ENCODE data around the gene CNOT6.

The CNOT6 gene

GRCh38 chr5:180486636-180487149, 7.5 kb upstream of the CNOT6 start:
- H3K9ac ChIP-seq (ENCODE audit: low read length), result no peak overlapping the region
- no peak overlapping the region for H3K56ac ChIP-seq (ENCODE audit: low read length)
- no peaks in the 10 kb centered on the region for H3K79me2 ChIP-seq (ENCODE audit: control insufficient read depth, insufficient read depth, low read length)
- no peaks in the 10 kb centered on the region for H3K27me3 ChIP-seq (ENCODE audit: insufficient read depth, low read length, poor library complexity)
- no peak overlapping the region for H3K27ac ChIP-seq (ENCODE audit: low read depth, low read length)
- no peak overlapping the region for H3K18ac ChIP-seq (ENCODE audit: low read length)
- no peak overlapping the region for H2AK5ac ChIP-seq (ENCODE audit: low read length)
- no peak overlapping the region for H2BK5ac ChIP-seq (ENCODE audit: low read length)
- no peak overlapping the region for H4K5ac ChIP-seq (ENCODE audit: low read length)
- H2BK15ac ChIP-seq (replicated peaks; ENCODE audit: low read depth), result no peak overlapping the region
- WGBS (ENCODE audit: extremely low coverage, insufficient coverage, low lambda C conversion rate), result no CpG with 5 or more reads among the region's 9 CpGs
- no peak overlapping the region for H3K4ac ChIP-seq (ENCODE audit: low read depth, low read length)
- H4K8ac ChIP-seq (ENCODE audit: low read depth, low read length), result no peak overlapping the region
- no peaks in the 10 kb centered on the region for H3K4me1 ChIP-seq (ENCODE audit: control insufficient read depth, low read depth, low read length)
- no peak overlapping the region for H3K4me2 ChIP-seq (ENCODE audit: low read length)
- DNase-seq, result no peak
- no peak overlapping the region for H2BK120ac ChIP-seq (ENCODE audit: low read depth, low read length)
- H3K23ac ChIP-seq (ENCODE audit: low read length), result no peak overlapping the region
- no peak overlapping the region for H3K4me3 ChIP-seq (ENCODE audit: low read length)
- no peaks in the 10 kb centered on the region for H3K36me3 ChIP-seq (ENCODE audit: control insufficient read depth, insufficient read depth, low read length)
- H3K79me1 ChIP-seq (ENCODE audit: low read length), result no peaks in the 10 kb centered on the region

GRCh38 chr5:180487556-180487955, 6.6 kb upstream of the CNOT6 start:
- H3K56ac ChIP-seq (ENCODE audit: low read length), result no peak overlapping the region
- no peak overlapping the region for H4K5ac ChIP-seq (ENCODE audit: low read length)
- no peak overlapping the region for H3K9ac ChIP-seq (ENCODE audit: low read length)
- no peak overlapping the region for H2BK15ac ChIP-seq (replicated peaks; ENCODE audit: low read depth)
- no peak overlapping the region for H3K4ac ChIP-seq (ENCODE audit: low read depth, low read length)
- H3K4me2 ChIP-seq (ENCODE audit: low read length), result no peak overlapping the region
- no peak overlapping the region for H2BK5ac ChIP-seq (ENCODE audit: low read length)
- H3K27ac ChIP-seq (ENCODE audit: low read depth, low read length), result no peak overlapping the region
- no peaks in the 10 kb centered on the region for H3K79me1 ChIP-seq (ENCODE audit: low read length)
- WGBS (ENCODE audit: extremely low coverage, insufficient coverage, low lambda C conversion rate), result no CpG with 5 or more reads among the region's 5 CpGs
- H3K27me3 ChIP-seq (ENCODE audit: insufficient read depth, low read length, poor library complexity), result no peaks in the 10 kb centered on the region
- H2AK5ac ChIP-seq (ENCODE audit: low read length), result no peak overlapping the region
- H3K4me1 ChIP-seq (ENCODE audit: control insufficient read depth, low read depth, low read length), result no peaks in the 10 kb centered on the region
- DNase-seq, result no peak
- H4K8ac ChIP-seq (ENCODE audit: low read depth, low read length), result no peak overlapping the region
- H2BK120ac ChIP-seq (ENCODE audit: low read depth, low read length), result no peak overlapping the region
- H3K36me3 ChIP-seq (ENCODE audit: control insufficient read depth, insufficient read depth, low read length), result no peaks in the 10 kb centered on the region
- no peak overlapping the region for H3K23ac ChIP-seq (ENCODE audit: low read length)
- no peak overlapping the region for H3K4me3 ChIP-seq (ENCODE audit: low read length)
- H3K18ac ChIP-seq (ENCODE audit: low read length), result no peak overlapping the region
- H3K79me2 ChIP-seq (ENCODE audit: control insufficient read depth, insufficient read depth, low read length), result no peaks in the 10 kb centered on the region

GRCh38 chr5:180491496-180491895, 2.7 kb upstream of the CNOT6 start:
- no peak overlapping the region for H2BK5ac ChIP-seq (ENCODE audit: low read length)
- H3K4me2 ChIP-seq (ENCODE audit: low read length), result no peak overlapping the region
- no CpG with 5 or more reads among the region's 7 CpGs for WGBS (ENCODE audit: extremely low coverage, insufficient coverage, low lambda C conversion rate)
- no peak overlapping the region for H3K4me3 ChIP-seq (ENCODE audit: low read length)
- H4K8ac ChIP-seq (ENCODE audit: low read depth, low read length), result no peak overlapping the region
- peaks cover 2% of the 10 kb centered on the region for H3K4me1 ChIP-seq (ENCODE audit: control insufficient read depth, low read depth, low read length)
- no peak overlapping the region for H2BK15ac ChIP-seq (replicated peaks; ENCODE audit: low read depth)
- no peak overlapping the region for H2BK120ac ChIP-seq (ENCODE audit: low read depth, low read length)
- peak; percentile 81 for DNase-seq
- H3K23ac ChIP-seq (ENCODE audit: low read length), result no peak overlapping the region
- H4K5ac ChIP-seq (ENCODE audit: low read length), result no peak overlapping the region
- H3K27me3 ChIP-seq (ENCODE audit: insufficient read depth, low read length, poor library complexity), result no peaks in the 10 kb centered on the region
- H3K79me2 ChIP-seq (ENCODE audit: control insufficient read depth, insufficient read depth, low read length), result peaks cover 21% of the 10 kb centered on the region
- H3K36me3 ChIP-seq (ENCODE audit: control insufficient read depth, insufficient read depth, low read length), result peaks cover 2% of the 10 kb centered on the region
- H2AK5ac ChIP-seq (ENCODE audit: low read length), result no peak overlapping the region
- no peak overlapping the region for H3K4ac ChIP-seq (ENCODE audit: low read depth, low read length)
- peaks cover 2% of the 10 kb centered on the region for H3K79me1 ChIP-seq (ENCODE audit: low read length)
- no peak overlapping the region for H3K9ac ChIP-seq (ENCODE audit: low read length)
- no peak overlapping the region for H3K27ac ChIP-seq (ENCODE audit: low read depth, low read length)
- H3K56ac ChIP-seq (ENCODE audit: low read length), result peak overlapping the region; percentile 2
- no peak overlapping the region for H3K18ac ChIP-seq (ENCODE audit: low read length)

- Histone ChIP-seq H3K36me3 (ENCODE audit: control insufficient read depth, insufficient read depth, low read length) (peaks cover 2% of the 10 kb centered on the region), H3K27ac (ENCODE audit: low read depth, low read length) (no peak overlapping the region), H3K4me3 (ENCODE audit: low read length) (no peak overlapping the region), H3K23ac (ENCODE audit: low read length) (no peak overlapping the region), H3K4ac (ENCODE audit: low read depth, low read length) (no peak overlapping the region), H3K18ac (ENCODE audit: low read length) (no peak overlapping the region), H3K4me1 (ENCODE audit: control insufficient read depth, low read depth, low read length) (peaks cover 2% of the 10 kb centered on the region), H2BK15ac (replicated peaks; ENCODE audit: low read depth) (no peak overlapping the region), H4K5ac (ENCODE audit: low read length) (no peak overlapping the region), H3K79me2 (ENCODE audit: control insufficient read depth, insufficient read depth, low read length) (peaks cover 30% of the 10 kb centered on the region), H3K27me3 (ENCODE audit: insufficient read depth, low read length, poor library complexity) (no peaks in the 10 kb centered on the region), H4K8ac (ENCODE audit: low read depth, low read length) (no peak overlapping the region), H2AK5ac (ENCODE audit: low read length) (peak overlapping the region; percentile 20), H3K4me2 (ENCODE audit: low read length) (no peak overlapping the region), H3K9ac (ENCODE audit: low read length) (no peak overlapping the region), H2BK120ac (ENCODE audit: low read depth, low read length) (no peak overlapping the region), H2BK5ac (ENCODE audit: low read length) (peak overlapping the region; percentile 43), H3K56ac (ENCODE audit: low read length) (peak overlapping the region; percentile 58), H3K79me1 (ENCODE audit: low read length) (peaks cover 2% of the 10 kb centered on the region)
- WGBS (ENCODE audit: extremely low coverage, insufficient coverage, low lambda C conversion rate), result no CpG with 5 or more reads among the region's 11 CpGs
- no peak for DNase-seq
Measured at GRCh38 chr5:180492226-180492903, 1.8 kb upstream of the CNOT6 start.

GRCh38 chr5:180494510-180495181, 467 bp downstream of the CNOT6 start:
- Histone ChIP-seq H3K36me3 (ENCODE audit: control insufficient read depth, insufficient read depth, low read length) (peaks cover 2% of the 10 kb centered on the region), H3K79me2 (ENCODE audit: control insufficient read depth, insufficient read depth, low read length) (peaks cover 52% of the 10 kb centered on the region), H2BK120ac (ENCODE audit: low read depth, low read length) (peak overlapping the region; percentile 16), H3K9ac (ENCODE audit: low read length) (peak overlapping the region; percentile 90), H3K56ac (ENCODE audit: low read length) (peak overlapping the region; percentile 98), H4K8ac (ENCODE audit: low read depth, low read length) (peak overlapping the region; percentile 87), H3K27ac (ENCODE audit: low read depth, low read length) (peak overlapping the region; percentile 86), H3K27me3 (ENCODE audit: insufficient read depth, low read length, poor library complexity) (no peaks in the 10 kb centered on the region), H2BK5ac (ENCODE audit: low read length) (peak overlapping the region; percentile 47), H2BK15ac (replicated peaks; ENCODE audit: low read depth) (no peak overlapping the region), H3K18ac (ENCODE audit: low read length) (peak overlapping the region; percentile 88), H4K5ac (ENCODE audit: low read length) (no peak overlapping the region), H3K4me3 (ENCODE audit: low read length) (peak overlapping the region; percentile 65), H2AK5ac (ENCODE audit: low read length) (no peak overlapping the region), H3K4me1 (ENCODE audit: control insufficient read depth, low read depth, low read length) (peaks cover 2% of the 10 kb centered on the region), H3K79me1 (ENCODE audit: low read length) (peaks cover 2% of the 10 kb centered on the region), H3K23ac (ENCODE audit: low read length) (peak overlapping the region; percentile 6), H3K4ac (ENCODE audit: low read depth, low read length) (peak overlapping the region; percentile 93), H3K4me2 (ENCODE audit: low read length) (peak overlapping the region; percentile 57)
- WGBS (ENCODE audit: extremely low coverage, insufficient coverage, low lambda C conversion rate), result no CpG with 5 or more reads among the region's 92 CpGs
- peak; percentile 36 for DNase-seq
